OCI-LY1 (cell line): ENCODE measurements around the gene RAB10.

Experiments used
- CTCF ChIP-seq: fragments of 200-600 bp; sonication (generic), shearing (Covaris generic); IDR thresholded peaks from 2 replicates; pipeline ENCODE4 v1.5.1; 2017; ENCODE audit warnings: mild to moderate bottlenecking, antibody characterized with exemption, low read length, moderate library complexity, mixed read lengths
- EZH2 ChIP-seq: fragments of 200-600 bp; sonication (generic), shearing (Covaris generic); IDR thresholded peaks from 2 replicates; pipeline ENCODE4 v1.8.0; 2017; ENCODE audit warnings: borderline replicate concordance, mixed run types, mild to moderate bottlenecking, antibody characterized with exemption, low read length, moderate library complexity, mixed read lengths

GRCh38 chr2:26126074-26126473 is 92.2 kb downstream of the RAB10 start:
- TF ChIP-seq CTCF (no peak), EZH2 (no peak)
